ENCODE measurements around the gene CDKN3.

CDKN3 gene

DNA sequence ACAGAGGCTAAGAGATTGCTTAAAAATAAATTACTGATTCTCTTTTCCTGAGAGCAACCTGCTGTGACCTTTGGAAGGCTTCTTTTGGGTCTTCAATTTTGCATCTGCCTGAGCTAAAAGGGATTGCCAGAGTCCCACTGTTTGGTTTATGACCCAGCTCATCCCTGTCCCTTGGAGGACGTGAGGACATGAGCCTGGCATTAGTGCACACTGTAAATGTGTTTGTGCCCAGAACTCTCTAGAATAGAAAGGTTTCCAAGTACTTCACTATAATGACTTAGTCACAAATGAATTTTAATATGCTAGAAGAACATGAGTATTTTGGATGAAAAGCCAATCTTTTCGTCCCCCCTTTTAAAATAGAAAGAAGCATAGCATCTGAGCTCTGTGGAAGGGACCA, 47.1 kb upstream of the CDKN3 start:
- Histone ChIP-seq H3K23ac (ENCODE audit: low read length) (no peak overlapping the region), H3K4me3 (ENCODE audit: low read depth, low read length) (no peak overlapping the region), H4K91ac (ENCODE audit: low read depth, low read length) (no peak overlapping the region), H3K27ac (ENCODE audit: low read depth, low read length) (no peak overlapping the region), H3K79me1 (ENCODE audit: low read length) (no peaks in the 10 kb centered on the region), H4K12ac (ENCODE audit: low read depth, low read length) (no peak overlapping the region), H2BK5ac (ENCODE audit: low read depth, low read length, poor library complexity) (no peak overlapping the region), H3K4ac (ENCODE audit: low read depth, low read length) (no peak overlapping the region), H3K27me3 (ENCODE audit: insufficient read depth, low read length) (no peaks in the 10 kb centered on the region), H4K8ac (ENCODE audit: low read depth, low read length) (no peak overlapping the region), H3K36me3 (ENCODE audit: control insufficient read depth in 1 of 2, insufficient read depth in 2 of 2, low read length in 2 of 2) (no peaks in the 10 kb centered on the region), H3K79me2 (ENCODE audit: control insufficient read depth, insufficient read depth, low read length, poor library complexity) (no peaks in the 10 kb centered on the region), H3K4me1 (ENCODE audit: control insufficient read depth in 1 of 2, insufficient read depth in 2 of 2, low read length in 2 of 2) (peaks cover 0 to 4% of the 10 kb centered on the region in 2 experiments), H3K4me2 (ENCODE audit: low read length) (no peak overlapping the region), H3K18ac (ENCODE audit: low read length) (no peak overlapping the region), H2BK120ac (ENCODE audit: insufficient read depth, low read length, poor library complexity) (no peak overlapping the region), H3K9me3 (ENCODE audit: insufficient read depth, low read depth, low read length) (peaks cover 2% of the 10 kb centered on the region), H2AK5ac (ENCODE audit: low read length) (no peak overlapping the region), H2AFZ (ENCODE audit: insufficient read depth, low read length, poor library complexity) (no peak overlapping the region), H3K14ac (ENCODE audit: low read length) (no peak overlapping the region), H2BK12ac (ENCODE audit: low read length) (no peak overlapping the region), H3K9ac (ENCODE audit: low read length) (no peak overlapping the region)
- DNase-seq = no peak
- WGBS (ENCODE audit: extremely low coverage, insufficient coverage, insufficient read length) = no CpG with 5 or more reads among the region's 2 CpGs

DNA sequence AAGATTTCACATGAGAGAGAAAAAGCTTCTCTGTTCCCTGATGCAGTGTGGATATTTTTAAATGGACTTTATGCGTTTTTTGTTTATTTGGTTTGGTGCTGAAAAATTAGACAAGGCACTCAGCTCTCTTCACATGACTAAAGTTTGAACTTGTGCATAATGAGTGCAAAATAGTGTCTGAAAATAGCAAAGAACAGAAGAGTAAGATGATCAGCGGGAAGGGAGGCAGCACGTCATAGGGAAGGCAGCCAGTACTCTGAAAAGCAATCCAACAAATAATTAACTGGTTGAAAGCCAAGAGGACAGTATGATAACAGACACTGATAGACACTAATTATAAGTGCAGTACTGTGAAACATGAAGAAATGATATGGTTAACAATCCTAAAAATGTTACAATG, 46.6 kb upstream of the CDKN3 start:
- Histone ChIP-seq H3K4me3 (ENCODE audit: low read depth, low read length) (no peak overlapping the region), H3K14ac (ENCODE audit: low read length) (no peak overlapping the region), H3K9me3 (ENCODE audit: insufficient read depth, low read depth, low read length) (peaks cover 2% of the 10 kb centered on the region), H3K18ac (ENCODE audit: low read length) (no peak overlapping the region), H3K79me1 (ENCODE audit: low read length) (no peaks in the 10 kb centered on the region), H2AK5ac (ENCODE audit: low read length) (no peak overlapping the region), H3K4me2 (ENCODE audit: low read length) (no peak overlapping the region), H2BK12ac (ENCODE audit: low read length) (no peak overlapping the region), H4K8ac (ENCODE audit: low read depth, low read length) (no peak overlapping the region), H4K91ac (ENCODE audit: low read depth, low read length) (no peak overlapping the region), H3K79me2 (ENCODE audit: control insufficient read depth, insufficient read depth, low read length, poor library complexity) (no peaks in the 10 kb centered on the region), H3K9ac (ENCODE audit: low read length) (no peak overlapping the region), H2AFZ (ENCODE audit: insufficient read depth, low read length, poor library complexity) (no peak overlapping the region), H3K27ac (ENCODE audit: low read depth, low read length) (no peak overlapping the region), H4K12ac (ENCODE audit: low read depth, low read length) (no peak overlapping the region), H3K36me3 (ENCODE audit: control insufficient read depth in 1 of 2, insufficient read depth in 2 of 2, low read length in 2 of 2) (no peaks in the 10 kb centered on the region), H2BK5ac (ENCODE audit: low read depth, low read length, poor library complexity) (no peak overlapping the region), H3K27me3 (ENCODE audit: insufficient read depth, low read length) (no peaks in the 10 kb centered on the region), H3K4ac (ENCODE audit: low read depth, low read length) (no peak overlapping the region), H3K4me1 (ENCODE audit: control insufficient read depth in 1 of 2, insufficient read depth in 2 of 2, low read length in 2 of 2) (peaks cover 0 to 4% of the 10 kb centered on the region in 2 experiments), H2BK120ac (ENCODE audit: insufficient read depth, low read length, poor library complexity) (no peak overlapping the region), H3K23ac (ENCODE audit: low read length) (no peak overlapping the region)
- DNase-seq = no peak
- no CpG with 5 or more reads among the region's 3 CpGs for WGBS (ENCODE audit: extremely low coverage, insufficient coverage, insufficient read length)

DNA sequence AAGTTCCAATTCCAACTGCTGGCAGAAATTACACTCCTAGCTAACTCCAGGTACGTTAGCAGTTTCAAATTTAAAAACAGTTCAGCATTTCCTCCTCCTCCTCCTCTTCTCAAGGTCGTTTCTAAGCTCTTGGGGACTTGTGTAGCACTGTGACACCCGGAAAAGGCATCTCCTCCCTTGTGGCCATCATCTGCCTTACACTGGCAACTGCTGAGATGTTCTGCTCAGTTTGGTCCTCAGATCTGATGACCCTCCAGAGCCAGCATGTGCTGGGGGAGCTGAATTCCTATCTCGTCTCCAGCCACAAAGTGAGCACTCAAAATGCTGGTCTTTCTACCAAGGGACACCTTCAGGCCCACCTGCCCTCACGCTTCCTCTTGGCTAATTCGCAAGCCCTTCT, 43.5 kb upstream of the CDKN3 start:
- Histone ChIP-seq H3K18ac (ENCODE audit: low read length) (no peak overlapping the region), H4K12ac (ENCODE audit: low read depth, low read length) (no peak overlapping the region), H3K9me3 (ENCODE audit: insufficient read depth, low read depth, low read length) (peaks cover 2% of the 10 kb centered on the region), H2BK12ac (ENCODE audit: low read length) (no peak overlapping the region), H3K4me1 (ENCODE audit: control insufficient read depth in 1 of 2, insufficient read depth in 2 of 2, low read length in 2 of 2) (peaks cover 0 to 4% of the 10 kb centered on the region in 2 experiments), H4K91ac (ENCODE audit: low read depth, low read length) (no peak overlapping the region), H2AFZ (ENCODE audit: insufficient read depth, low read length, poor library complexity) (no peak overlapping the region), H3K27ac (ENCODE audit: low read depth, low read length) (no peak overlapping the region), H3K27me3 (ENCODE audit: insufficient read depth, low read length) (no peaks in the 10 kb centered on the region), H2BK120ac (ENCODE audit: insufficient read depth, low read length, poor library complexity) (no peak overlapping the region), H3K79me1 (ENCODE audit: low read length) (no peaks in the 10 kb centered on the region), H3K4ac (ENCODE audit: low read depth, low read length) (no peak overlapping the region), H3K4me2 (ENCODE audit: low read length) (no peak overlapping the region), H3K36me3 (ENCODE audit: control insufficient read depth in 1 of 2, insufficient read depth in 2 of 2, low read length in 2 of 2) (no peaks in the 10 kb centered on the region), H2AK5ac (ENCODE audit: low read length) (no peak overlapping the region), H3K4me3 (ENCODE audit: low read depth, low read length) (no peak overlapping the region), H3K14ac (ENCODE audit: low read length) (no peak overlapping the region), H3K23ac (ENCODE audit: low read length) (no peak overlapping the region), H3K79me2 (ENCODE audit: control insufficient read depth, insufficient read depth, low read length, poor library complexity) (no peaks in the 10 kb centered on the region), H4K8ac (ENCODE audit: low read depth, low read length) (no peak overlapping the region), H3K9ac (ENCODE audit: low read length) (no peak overlapping the region), H2BK5ac (ENCODE audit: low read depth, low read length, poor library complexity) (no peak overlapping the region)
- no CpG with 5 or more reads among the region's 6 CpGs for WGBS (ENCODE audit: extremely low coverage, insufficient coverage, insufficient read length)
- DNase-seq = no peak

DNA sequence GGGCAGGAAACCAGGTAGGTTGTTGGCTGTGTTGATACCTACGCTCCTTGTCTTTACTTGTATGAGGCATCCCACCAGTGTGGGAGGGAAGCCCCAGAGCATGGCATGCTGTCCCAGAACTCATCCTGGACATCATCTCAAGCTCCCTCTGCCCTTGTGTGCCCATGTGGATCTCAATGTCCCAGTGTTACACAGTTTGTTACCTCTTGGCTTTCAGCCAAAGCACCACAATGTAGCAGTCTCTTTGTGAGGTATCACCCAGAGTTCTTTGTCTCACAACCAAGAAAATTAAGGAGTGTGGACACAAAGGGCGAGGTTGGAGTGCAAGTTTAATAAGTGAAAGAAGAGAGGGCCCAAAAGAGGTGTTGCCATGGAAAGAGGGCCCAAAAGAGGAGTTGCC, 43.1 kb upstream of the CDKN3 start:
- no peak overlapping the region for H2BK120ac ChIP-seq (ENCODE audit: insufficient read depth, low read length, poor library complexity)
- H3K4me2 ChIP-seq (ENCODE audit: low read length) = no peak overlapping the region
- no peak for DNase-seq
- H3K9ac ChIP-seq (ENCODE audit: low read length) = no peak overlapping the region
- no peaks in the 10 kb centered on the region for H3K79me2 ChIP-seq (ENCODE audit: control insufficient read depth, insufficient read depth, low read length, poor library complexity)
- H3K18ac ChIP-seq (ENCODE audit: low read length) = no peak overlapping the region
- H3K14ac ChIP-seq (ENCODE audit: low read length) = no peak overlapping the region
- no peak overlapping the region for H4K8ac ChIP-seq (ENCODE audit: low read depth, low read length)
- no peaks in the 10 kb centered on the region for H3K36me3 ChIP-seq (ENCODE audit: control insufficient read depth in 1 of 2, insufficient read depth in 2 of 2, low read length in 2 of 2)
- no CpG with 5 or more reads among the region's 2 CpGs for whole genome bisulfite sequencing (ENCODE audit: extremely low coverage, insufficient coverage, insufficient read length)
- no peaks in the 10 kb centered on the region for H3K79me1 ChIP-seq (ENCODE audit: low read length)
- no peak overlapping the region for H3K4ac ChIP-seq (ENCODE audit: low read depth, low read length)
- no peak overlapping the region for H3K27ac ChIP-seq (ENCODE audit: low read depth, low read length)
- H3K27me3 ChIP-seq (ENCODE audit: insufficient read depth, low read length) = no peaks in the 10 kb centered on the region
- H3K9me3 ChIP-seq (ENCODE audit: insufficient read depth, low read depth, low read length) = peaks cover 2% of the 10 kb centered on the region
- H3K23ac ChIP-seq (ENCODE audit: low read length) = no peak overlapping the region
- no peak overlapping the region for H3K4me3 ChIP-seq (ENCODE audit: low read depth, low read length)
- no peak overlapping the region for H4K12ac ChIP-seq (ENCODE audit: low read depth, low read length)
- no peak overlapping the region for H2AFZ ChIP-seq (ENCODE audit: insufficient read depth, low read length, poor library complexity)
- H3K4me1 ChIP-seq (ENCODE audit: control insufficient read depth in 1 of 2, insufficient read depth in 2 of 2, low read length in 2 of 2) = peaks cover 0 to 4% of the 10 kb centered on the region in 2 experiments
- H2AK5ac ChIP-seq (ENCODE audit: low read length) = no peak overlapping the region
- no peak overlapping the region for H4K91ac ChIP-seq (ENCODE audit: low read depth, low read length)
- no peak overlapping the region for H2BK12ac ChIP-seq (ENCODE audit: low read length)
- no peak overlapping the region for H2BK5ac ChIP-seq (ENCODE audit: low read depth, low read length, poor library complexity)

Data from trophoblast cell (in vitro differentiated cells and primary cell).